ENCODE data around the gene DDX6. TPM values are rescaled to one million over a fixed set of nuclear protein-coding genes. Genes with fewer than 3 reads are reported as not detected.

DDX6 gene
- total and polyA plus RNA-seq, 2 of the 8 experiments (the other 6 are each of a cell fraction or from before 2014, with no cell fraction given) = 29.8 to 181 TPM

GRCh38 chr11:118827118-118827517, 36.2 kb upstream of the DDX6 start (continued):
- TF ChIP-seq, protein P1, sequence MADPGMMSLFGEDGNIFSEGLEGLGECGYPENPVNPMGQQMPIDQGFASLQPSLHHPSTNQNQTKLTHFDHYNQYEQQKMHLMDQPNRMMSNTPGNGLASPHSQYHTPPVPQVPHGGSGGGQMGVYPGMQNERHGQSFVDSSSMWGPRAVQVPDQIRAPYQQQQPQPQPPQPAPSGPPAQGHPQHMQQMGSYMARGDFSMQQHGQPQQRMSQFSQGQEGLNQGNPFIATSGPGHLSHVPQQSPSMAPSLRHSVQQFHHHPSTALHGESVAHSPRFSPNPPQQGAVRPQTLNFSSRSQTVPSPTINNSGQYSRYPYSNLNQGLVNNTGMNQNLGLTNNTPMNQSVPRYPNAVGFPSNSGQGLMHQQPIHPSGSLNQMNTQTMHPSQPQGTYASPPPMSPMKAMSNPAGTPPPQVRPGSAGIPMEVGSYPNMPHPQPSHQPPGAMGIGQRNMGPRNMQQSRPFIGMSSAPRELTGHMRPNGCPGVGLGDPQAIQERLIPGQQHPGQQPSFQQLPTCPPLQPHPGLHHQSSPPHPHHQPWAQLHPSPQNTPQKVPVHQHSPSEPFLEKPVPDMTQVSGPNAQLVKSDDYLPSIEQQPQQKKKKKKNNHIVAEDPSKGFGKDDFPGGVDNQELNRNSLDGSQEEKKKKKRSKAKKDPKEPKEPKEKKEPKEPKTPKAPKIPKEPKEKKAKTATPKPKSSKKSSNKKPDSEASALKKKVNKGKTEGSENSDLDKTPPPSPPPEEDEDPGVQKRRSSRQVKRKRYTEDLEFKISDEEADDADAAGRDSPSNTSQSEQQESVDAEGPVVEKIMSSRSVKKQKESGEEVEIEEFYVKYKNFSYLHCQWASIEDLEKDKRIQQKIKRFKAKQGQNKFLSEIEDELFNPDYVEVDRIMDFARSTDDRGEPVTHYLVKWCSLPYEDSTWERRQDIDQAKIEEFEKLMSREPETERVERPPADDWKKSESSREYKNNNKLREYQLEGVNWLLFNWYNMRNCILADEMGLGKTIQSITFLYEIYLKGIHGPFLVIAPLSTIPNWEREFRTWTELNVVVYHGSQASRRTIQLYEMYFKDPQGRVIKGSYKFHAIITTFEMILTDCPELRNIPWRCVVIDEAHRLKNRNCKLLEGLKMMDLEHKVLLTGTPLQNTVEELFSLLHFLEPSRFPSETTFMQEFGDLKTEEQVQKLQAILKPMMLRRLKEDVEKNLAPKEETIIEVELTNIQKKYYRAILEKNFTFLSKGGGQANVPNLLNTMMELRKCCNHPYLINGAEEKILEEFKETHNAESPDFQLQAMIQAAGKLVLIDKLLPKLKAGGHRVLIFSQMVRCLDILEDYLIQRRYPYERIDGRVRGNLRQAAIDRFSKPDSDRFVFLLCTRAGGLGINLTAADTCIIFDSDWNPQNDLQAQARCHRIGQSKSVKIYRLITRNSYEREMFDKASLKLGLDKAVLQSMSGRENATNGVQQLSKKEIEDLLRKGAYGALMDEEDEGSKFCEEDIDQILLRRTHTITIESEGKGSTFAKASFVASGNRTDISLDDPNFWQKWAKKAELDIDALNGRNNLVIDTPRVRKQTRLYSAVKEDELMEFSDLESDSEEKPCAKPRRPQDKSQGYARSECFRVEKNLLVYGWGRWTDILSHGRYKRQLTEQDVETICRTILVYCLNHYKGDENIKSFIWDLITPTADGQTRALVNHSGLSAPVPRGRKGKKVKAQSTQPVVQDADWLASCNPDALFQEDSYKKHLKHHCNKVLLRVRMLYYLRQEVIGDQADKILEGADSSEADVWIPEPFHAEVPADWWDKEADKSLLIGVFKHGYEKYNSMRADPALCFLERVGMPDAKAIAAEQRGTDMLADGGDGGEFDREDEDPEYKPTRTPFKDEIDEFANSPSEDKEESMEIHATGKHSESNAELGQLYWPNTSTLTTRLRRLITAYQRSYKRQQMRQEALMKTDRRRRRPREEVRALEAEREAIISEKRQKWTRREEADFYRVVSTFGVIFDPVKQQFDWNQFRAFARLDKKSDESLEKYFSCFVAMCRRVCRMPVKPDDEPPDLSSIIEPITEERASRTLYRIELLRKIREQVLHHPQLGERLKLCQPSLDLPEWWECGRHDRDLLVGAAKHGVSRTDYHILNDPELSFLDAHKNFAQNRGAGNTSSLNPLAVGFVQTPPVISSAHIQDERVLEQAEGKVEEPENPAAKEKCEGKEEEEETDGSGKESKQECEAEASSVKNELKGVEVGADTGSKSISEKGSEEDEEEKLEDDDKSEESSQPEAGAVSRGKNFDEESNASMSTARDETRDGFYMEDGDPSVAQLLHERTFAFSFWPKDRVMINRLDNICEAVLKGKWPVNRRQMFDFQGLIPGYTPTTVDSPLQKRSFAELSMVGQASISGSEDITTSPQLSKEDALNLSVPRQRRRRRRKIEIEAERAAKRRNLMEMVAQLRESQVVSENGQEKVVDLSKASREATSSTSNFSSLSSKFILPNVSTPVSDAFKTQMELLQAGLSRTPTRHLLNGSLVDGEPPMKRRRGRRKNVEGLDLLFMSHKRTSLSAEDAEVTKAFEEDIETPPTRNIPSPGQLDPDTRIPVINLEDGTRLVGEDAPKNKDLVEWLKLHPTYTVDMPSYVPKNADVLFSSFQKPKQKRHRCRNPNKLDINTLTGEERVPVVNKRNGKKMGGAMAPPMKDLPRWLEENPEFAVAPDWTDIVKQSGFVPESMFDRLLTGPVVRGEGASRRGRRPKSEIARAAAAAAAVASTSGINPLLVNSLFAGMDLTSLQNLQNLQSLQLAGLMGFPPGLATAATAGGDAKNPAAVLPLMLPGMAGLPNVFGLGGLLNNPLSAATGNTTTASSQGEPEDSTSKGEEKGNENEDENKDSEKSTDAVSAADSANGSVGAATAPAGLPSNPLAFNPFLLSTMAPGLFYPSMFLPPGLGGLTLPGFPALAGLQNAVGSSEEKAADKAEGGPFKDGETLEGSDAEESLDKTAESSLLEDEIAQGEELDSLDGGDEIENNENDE (IDR thresholded peaks at IDR 0.05; ENCODE audit: insufficient replicate concordance, low read length) = no peak
- TF ChIP-seq JUN (IDR thresholded peaks at IDR 0.05; ENCODE audit: low read depth, low read length) (no peak), CBX8 (IDR thresholded peaks at IDR 0.05; ENCODE audit: borderline replicate concordance, low read depth, low read length) (no peak), ATF2 (IDR thresholded peaks at IDR 0.05; ENCODE audit: low read length) (no peak), TBP (IDR thresholded peaks at IDR 0.05; ENCODE audit: low read depth, low read length) (no peak), HDAC2 (IDR thresholded peaks at IDR 0.05; ENCODE audit: borderline replicate concordance in 1 of 2, low read depth in 2 of 2, low read length in 2 of 2) (no peak), TAF1 (IDR thresholded peaks at IDR 0.05; ENCODE audit: low read depth, low read length) (no peak)
